HG02759 (cell line): ENCODE results near the gene NIPSNAP3A.

ENCODE experiments used
- ATAC-seq: cut with Tn5 transposase; IDR thresholded peaks from one replicate; pipeline ENCODE4 v1.9.1; 2021; ENCODE audit warnings: mild to moderate bottlenecking, moderate library complexity; ENCODE audit not compliant: unreplicated experiment

The NIPSNAP3A gene

DNA sequence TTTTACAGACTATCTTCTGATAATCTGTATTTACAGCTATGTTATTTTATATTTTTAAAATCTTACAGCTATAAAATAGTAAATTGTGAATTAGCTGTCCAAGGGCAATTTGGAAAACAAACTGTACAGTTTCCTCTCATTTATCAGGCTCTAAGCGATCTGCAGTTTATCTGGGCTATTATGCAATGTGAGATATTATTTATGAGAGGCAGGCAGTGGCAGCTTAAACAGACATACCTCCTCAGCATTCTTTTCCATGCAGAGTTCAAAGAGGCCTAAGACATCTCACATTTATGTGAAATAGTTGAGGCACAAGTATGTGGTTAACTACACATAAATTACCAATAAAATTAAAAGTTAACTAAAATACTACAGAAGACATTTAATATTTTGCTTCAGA, 26.6 kb downstream of the NIPSNAP3A start:
- no peak for ATAC-seq

DNA sequence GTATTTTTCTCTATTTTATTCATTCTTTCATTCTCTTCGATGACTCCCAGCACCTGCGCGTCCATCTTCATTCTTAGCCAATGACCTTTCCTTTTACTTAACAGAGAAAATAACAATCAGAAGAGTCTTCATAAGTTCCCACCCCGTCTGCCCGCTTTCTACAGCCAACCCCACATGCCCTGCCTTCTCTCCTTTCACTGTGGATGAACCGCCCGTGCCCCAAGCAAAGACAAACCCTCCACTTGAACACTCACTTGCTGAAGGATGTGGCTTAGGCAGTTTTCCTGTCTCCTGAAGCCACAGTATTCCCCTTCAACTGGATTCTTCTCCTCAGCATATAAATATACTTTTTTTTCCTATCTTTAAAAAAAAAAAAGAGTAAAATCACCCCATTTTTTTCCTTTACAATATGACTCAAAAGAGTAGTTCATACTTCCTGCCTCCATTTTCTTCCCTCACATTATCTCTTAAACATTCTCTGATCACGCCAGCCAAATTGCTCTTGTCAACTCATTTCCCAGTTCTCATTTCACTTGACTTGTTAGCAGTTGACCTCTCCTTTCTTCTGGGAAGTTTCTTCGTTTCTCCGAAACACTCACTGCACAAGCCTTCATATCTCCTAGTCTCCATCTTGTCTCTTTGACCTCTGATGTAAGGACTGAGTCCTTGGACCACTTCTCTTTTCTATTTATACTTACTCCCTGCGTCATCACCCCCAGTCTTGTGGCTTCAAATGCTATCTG, 27.5 kb downstream of the NIPSNAP3A start:
- peak; percentile 86 for ATAC-seq

GRCh38 chr9:104775574-104775936, 28.1 kb downstream of the NIPSNAP3A start:
- ATAC-seq = peak; percentile 75

GRCh38 chr9:104775976-104776375, 28.5 kb downstream of the NIPSNAP3A start:
- ATAC-seq = peak; percentile 2

- ATAC-seq = no peak
Measured at GRCh38 chr9:104776797-104777196, 29.3 kb downstream of the NIPSNAP3A start.

DNA sequence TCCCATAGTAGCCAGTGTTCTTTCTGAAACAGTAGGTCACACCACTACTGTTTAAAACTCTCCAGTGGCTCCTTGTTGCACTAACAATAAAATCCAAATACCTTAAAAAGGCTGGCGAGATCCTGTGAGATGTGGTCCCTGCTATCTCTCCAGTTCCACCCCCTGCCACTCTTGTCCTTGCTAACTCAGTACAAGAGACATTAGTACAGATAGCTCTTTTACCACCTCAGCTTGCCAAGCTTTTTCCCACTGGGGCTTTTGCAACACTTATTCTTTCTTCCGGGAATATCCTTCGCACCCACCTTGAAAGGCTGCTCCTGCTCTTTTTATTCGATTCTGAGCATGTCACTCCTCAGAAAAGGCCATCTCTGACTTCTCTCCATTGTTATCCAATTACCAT, 31.3 kb downstream of the NIPSNAP3A start:
- ATAC-seq = no peak

DNA sequence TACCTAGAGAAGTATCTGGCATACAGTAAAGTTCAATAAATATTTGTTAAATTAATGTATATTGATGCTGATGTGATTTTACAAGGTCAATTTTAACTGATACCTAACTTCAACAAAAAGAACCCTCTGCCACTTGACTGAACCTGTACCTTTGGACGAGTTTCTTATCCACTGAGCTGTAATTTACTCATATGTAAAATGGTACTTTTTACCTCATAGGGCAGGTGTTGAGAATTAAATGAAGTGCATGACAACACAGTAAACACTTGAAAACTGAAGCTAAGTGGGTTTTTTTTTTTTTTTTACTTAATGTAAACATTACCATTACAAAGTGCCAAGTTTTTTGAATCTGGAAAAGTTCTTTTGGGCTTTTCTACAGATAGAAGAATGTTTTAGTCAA, 31.9 kb downstream of the NIPSNAP3A start:
- no peak for ATAC-seq

DNA sequence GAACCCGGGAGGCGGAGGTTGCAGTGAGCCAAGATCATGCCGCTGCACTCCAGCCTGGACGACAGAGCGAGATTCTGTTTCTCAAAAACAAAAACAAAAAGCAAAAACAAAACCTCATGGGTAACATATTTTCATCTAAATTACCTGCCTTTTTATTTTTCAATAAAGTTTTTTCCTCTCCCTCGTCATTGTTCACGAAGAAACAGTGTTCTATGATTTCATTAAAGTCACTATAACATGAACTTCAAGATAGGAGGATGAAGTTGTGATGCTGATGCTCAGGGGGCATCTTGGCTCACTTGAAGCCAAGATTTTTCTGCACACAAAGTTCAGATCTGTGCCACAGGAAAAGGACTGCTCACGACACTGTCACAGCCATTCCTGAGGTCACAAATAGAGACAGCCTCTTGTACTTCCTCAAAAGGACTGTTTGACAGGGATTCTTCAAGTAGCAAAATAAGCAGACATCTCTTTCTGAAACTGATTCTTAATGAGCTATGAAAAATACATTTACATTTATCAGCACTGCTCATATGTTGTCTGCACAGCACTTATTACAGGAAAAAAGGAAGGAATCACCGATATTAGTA, 32.6 kb downstream of the NIPSNAP3A start:
- no peak for ATAC-seq

DNA sequence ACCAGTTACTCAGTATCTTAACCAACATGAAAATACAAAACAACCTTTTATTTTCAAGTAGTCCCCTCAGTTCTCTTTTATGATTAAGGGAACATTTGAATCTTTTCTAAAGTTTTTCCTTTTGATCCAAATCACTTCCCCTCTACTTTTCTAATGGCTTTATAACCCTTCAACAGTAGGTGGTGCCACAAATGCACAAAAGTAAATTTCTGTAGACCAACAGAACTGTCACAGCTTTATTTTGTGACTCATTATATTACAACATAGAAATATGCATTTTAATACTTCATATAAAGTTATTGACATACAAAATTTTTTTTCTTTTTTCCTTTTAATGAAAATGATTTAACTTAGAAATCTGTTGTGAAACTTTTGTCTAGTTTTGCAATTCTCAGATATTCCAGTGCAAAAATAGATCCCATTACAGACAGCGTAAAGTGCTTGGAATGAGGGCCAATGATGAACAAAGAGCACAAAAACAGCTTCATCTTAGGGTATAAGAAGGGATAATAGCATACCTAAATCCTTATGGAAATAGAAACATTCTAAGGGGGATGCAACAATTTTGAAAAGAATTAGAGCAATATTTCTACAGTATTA, 33.4 kb downstream of the NIPSNAP3A start:
- peak; percentile 32 for ATAC-seq

GRCh38 chr9:104783588-104783987, 36.1 kb downstream of the NIPSNAP3A start:
- ATAC-seq = no peak

DNA sequence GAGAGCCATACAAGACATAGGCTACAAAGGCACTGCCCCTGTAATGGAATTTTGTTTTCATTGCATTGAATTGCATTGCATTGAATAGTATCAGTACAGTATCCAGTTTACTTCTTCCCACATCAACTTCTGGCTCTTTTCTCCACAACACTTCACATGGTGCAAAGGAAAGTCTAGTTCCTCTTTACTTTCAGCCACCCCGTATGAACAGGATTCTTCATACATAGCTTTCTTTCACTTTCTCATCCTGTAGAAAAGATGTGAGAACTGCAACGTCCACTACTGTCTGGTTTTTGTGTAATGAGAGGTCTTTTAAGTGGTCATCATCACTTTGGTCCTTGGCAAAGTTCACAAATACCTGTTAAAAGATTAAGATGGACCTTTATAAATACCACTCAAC, 36.6 kb downstream of the NIPSNAP3A start:
- peak; percentile 80 for ATAC-seq

DNA sequence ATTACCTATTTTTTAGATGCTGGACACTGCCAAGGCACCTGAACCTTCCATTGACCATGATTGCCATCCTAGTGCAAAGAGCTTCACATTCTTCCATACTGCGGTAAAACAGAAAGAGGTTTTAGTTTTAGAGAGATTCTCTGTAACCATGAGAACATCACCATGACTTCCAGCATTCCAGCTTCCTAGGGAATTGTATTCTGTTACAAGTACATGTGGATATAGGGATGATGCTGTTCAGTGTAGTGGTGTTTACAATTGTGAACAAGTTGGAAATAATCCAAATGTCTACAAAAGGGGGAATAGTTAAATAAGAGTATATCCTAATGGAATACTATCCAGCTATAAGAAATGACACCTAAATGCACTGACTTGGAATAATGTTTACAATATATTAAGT, 38.8 kb downstream of the NIPSNAP3A start:
- ATAC-seq = no peak

DNA sequence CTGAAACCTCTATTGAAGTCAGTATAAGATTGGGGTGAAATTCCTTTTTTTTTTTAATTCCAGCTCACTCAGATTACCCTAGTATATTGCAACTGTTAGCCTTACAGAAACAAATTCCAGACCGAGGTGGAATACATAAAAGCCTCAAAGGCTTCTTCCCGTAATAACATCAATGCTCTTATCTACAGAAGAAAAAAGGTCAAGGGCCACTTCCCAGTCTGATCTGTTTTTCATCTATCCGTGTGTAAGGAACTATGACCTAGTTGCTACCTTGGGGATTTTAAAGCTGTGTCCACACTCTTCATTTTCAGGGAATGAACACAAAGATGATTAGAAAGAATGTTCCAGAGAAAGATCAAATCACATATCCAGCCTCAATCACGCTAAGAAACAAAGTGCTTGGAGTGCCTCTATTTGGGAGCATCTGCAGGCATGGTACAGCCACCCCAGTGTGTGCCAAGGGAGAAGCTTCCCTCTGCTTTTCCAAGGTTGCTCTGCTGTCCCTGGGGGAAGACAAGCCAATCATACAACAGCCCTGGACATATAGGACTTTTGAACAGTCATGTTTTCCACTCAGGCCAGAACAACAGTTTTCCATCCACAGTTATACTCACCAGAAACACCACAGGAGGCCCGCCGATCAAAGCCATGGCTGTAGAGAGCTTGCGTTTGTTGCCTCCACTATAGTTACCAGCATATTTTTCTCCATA, 40.0 kb downstream of the NIPSNAP3A start:
- ATAC-seq = no peak

DNA sequence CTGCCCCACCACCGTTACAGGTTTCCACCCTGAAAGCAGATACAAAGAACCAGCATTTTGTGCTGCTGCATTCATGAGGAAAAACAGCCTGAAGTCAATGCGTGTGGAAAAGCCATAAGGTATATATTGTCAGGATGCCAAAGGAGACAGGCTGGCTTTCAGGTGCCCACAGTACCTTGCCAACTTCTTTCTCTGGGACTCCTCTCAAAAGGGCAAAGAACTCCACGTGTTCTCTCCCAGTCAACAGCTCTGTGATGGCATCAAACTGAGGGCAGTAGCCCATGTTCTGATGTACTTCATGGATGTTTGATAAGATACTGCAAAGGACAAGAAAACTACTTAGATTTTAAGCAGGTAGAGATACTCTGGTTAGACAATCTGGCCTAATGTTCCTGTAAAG, 40.8 kb downstream of the NIPSNAP3A start:
- ATAC-seq = no peak

DNA sequence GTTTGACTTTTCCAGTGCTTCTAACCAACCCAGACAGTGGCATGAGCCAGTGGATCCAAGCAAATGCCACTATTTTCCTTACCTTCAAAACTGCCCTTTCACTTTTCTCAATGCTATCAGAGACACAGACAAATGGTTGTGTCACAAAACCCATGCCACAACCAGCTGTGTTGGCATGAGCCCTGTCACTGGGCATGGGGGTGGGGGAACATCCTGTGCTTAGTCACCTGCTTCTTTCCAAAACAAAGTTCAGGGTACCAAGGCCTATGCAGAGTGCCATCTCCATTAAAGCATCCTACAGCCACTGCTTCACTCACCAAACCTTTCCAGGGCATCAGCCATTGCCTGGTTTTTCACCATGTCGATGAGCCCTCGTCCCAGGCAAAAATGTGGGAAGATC, 46.6 kb downstream of the NIPSNAP3A start:
- ATAC-seq = no peak

DNA sequence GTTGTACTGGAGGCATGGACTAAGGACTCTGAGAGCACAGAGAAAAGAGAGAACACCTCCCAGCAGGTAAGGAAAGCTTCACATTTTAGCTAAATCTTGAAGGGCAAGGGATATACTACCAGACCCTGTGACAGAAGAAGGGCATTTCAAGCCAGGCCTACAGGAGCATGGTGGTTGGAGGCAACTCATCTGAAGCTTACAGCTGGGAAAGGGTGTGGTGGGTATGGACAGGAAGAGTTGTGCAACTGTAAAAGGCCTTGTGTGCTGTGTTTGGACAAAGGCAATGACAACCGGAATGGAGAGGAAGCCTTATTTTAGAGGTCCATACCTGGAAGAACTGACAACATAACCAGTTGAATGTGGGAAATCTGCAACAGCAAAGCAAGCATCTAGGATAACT, 47.6 kb downstream of the NIPSNAP3A start:
- ATAC-seq = no peak

DNA sequence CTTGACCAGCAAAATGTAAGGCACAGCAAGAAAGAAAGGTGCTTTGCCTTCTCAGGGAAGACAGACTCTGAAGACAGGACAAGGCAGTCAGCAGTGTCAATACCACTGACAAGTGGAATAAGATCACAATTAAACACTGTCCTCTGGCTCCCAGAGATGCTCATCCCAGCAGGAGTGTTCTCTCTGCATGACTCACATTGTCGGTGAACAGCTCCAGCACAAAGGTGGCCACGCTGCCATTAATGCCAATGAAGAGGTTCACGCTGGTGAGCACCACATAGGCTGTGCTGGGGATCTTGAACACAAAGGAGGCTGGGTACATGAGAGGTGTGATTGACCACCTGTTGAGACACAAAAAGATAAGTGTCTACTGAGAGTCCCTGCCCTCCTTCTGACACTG, 48.4 kb downstream of the NIPSNAP3A start:
- ATAC-seq = no peak

DNA sequence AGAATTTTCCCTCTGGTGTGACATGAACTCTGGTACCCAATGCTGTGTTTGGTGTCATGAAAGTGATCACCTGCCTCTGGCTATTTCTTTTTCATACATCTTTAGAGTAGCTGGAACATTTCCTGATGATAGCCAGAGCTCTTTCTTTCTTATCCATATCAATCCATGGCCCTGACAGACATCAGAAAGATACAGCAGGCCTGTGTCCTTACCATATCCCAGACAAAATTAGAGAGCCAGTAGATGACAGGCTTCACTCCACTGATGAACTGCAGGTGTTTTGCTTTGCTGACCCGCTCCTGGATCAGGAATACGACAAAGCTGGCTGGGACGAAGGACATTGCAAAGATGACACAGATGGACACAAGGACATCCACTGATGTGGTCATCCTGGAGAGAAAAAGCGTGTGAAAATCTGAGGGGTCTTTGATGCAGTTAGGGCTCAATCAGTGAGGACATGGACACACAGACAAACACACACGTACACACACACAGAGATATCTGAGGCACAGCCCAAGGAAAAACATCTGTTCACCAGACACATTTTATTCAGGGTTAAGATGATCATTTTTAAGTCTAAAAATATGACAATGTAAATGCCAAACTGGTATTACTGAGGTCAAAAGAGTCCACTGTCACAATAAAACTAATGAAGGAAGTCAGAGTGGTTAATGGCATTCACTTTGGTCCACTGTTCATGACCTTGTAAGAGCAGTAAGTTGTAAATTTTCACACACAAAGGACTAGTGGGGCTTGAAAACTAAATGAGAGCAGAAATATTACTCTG, 50.9 kb downstream of the NIPSNAP3A start:
- no peak for ATAC-seq

- ATAC-seq = no peak
Measured at GRCh38 chr9:104800068-104800785, 52.7 kb downstream of the NIPSNAP3A start.

DNA sequence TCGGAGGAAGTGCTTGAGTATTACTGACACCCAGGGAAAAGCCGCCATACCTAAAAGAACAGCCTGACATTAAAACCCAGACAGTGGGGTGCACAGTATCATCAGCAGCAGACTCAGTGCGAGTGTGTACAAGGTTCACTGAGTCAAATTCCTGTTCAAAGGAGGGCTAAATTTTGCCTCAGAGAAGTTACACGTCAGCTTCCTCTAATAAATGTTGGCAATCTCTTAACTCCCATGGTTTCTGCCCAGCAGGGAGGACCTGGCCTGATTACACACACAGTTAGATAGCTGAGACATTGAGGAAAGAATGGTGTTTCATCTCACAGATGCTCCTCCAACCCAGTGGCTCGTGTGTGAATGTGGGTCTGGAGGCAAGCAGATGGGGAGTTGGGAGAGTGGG, 54.6 kb downstream of the NIPSNAP3A start:
- no peak for ATAC-seq
